Anterior cingulate cortex (tissue), 58 donors: Measurements from ENCODE around the gene GRIPAP1.

Experiments used
- DNase-seq, 58 donors: peaks; one replicate each; lab custom pipeline; 2025; lab: John Stamatoyannopoulos, UW

GRIPAP1 gene, protein sequence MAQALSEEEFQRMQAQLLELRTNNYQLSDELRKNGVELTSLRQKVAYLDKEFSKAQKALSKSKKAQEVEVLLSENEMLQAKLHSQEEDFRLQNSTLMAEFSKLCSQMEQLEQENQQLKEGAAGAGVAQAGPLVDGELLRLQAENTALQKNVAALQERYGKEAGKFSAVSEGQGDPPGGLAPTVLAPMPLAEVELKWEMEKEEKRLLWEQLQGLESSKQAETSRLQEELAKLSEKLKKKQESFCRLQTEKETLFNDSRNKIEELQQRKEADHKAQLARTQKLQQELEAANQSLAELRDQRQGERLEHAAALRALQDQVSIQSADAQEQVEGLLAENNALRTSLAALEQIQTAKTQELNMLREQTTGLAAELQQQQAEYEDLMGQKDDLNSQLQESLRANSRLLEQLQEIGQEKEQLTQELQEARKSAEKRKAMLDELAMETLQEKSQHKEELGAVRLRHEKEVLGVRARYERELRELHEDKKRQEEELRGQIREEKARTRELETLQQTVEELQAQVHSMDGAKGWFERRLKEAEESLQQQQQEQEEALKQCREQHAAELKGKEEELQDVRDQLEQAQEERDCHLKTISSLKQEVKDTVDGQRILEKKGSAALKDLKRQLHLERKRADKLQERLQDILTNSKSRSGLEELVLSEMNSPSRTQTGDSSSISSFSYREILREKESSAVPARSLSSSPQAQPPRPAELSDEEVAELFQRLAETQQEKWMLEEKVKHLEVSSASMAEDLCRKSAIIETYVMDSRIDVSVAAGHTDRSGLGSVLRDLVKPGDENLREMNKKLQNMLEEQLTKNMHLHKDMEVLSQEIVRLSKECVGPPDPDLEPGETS

GRCh38 chrX:49002091-49002935, at the start of gene GRIPAP1:
TSS of gene GRIPAP1 (minus strand) at chrX:49002264. CDS start at chrX:49002229, 35 bp downstream.
- DNase-seq = peak in 57 of 58 donors; percentile 2 to 81 (median 54)

GRCh38 chrX:49043987-49044281, 41.9 kb upstream of the GRIPAP1 start:
- DNase-seq = no peak

GRCh38 chrX:49043220-49043986, 41.3 kb upstream of the GRIPAP1 start, which contains the start of gene TFE3:
TSS of gene TFE3 (minus strand) at chrX:49043357. CDS start at chrX:49043226, 131 bp downstream.
- DNase-seq = peak; percentile 56 to 100 (median 94)

DNA sequence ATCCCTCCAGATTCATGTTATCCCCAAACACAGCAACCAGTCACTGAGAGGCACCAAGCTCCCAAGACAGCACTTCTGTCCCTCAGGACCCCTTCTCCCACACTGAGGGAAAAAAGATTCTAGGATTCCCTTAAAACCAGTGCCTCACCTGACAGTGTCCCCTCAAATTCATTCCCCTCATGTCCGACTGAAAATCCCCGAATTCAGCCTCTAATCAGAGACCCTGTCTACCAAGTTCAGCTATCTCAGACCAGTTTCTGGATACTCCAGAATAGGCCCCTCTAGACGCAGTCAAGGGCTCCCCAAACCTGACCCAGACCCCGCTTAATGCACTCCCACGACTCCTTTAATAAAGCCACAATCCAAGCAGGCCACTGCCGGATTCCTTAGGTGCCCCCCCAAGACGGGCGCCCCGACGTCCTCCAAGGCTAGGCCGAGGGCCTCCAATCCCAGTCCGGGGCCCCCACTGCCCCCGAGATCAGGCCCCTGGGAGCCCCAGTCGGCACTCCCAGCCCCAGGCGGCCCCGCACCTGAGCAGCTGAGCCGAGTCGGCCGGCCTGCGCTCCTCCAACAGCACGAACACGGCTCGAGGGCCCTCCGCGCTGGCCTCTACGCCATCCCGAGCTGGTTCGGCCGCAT, 40.6 kb upstream of the GRIPAP1 start:
- peak in 10 of 58 donors; percentile 1 to 45 (median 29) for DNase-seq

DNA sequence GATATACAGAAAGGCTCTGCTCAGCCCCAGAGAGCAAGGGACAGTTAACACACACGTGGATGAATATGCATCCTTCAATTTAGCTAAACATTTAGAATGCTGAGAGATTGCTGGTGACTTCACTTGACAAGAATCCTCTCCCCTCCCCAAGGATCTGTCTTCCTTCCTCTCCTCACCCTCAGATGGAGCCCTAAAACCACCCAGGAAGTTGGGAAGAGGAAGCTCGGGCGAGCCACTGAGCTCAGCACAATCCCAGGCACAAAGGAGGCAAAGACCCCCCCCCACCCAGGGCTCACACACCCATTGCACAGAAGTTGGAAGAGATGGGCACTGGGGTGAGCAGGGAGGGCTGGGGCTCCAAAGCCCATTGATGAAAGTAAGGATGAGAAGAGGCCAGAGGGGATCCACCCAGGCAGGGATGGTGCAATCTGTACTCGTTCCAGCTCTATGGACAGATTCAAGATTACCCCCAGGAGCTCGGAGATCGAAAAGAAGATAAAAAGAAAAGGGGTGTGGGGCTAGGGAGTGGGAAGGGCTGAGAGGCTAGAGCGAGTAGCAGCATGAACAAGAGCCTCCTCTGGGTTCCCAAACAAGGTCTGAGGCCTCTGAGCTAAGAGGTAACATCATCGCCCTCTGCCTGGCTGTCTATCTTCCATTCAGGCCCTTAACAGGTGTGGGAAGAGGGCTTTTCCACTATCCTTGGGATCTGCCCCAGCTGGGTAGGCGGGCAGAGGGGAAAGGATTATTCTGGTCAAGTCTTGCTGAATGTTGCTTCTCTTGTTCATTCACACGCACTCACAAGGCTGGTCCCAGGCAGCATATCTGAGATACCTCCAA, 39.9 kb upstream of the GRIPAP1 start:
- DNase-seq = peak in 4 of 58 donors; percentile 1 to 20 (median 6)

- DNase-seq = no peak
Observed at GRCh38 chrX:49040376-49040955, 38.4 kb upstream of the GRIPAP1 start.

GRCh38 chrX:49039598-49040375, 37.7 kb upstream of the GRIPAP1 start:
- peak in 47 of 58 donors; percentile 1 to 71 (median 27) for DNase-seq

- no peak for DNase-seq
Observed at GRCh38 chrX:49037883-49038475, 35.9 kb upstream of the GRIPAP1 start.

DNA sequence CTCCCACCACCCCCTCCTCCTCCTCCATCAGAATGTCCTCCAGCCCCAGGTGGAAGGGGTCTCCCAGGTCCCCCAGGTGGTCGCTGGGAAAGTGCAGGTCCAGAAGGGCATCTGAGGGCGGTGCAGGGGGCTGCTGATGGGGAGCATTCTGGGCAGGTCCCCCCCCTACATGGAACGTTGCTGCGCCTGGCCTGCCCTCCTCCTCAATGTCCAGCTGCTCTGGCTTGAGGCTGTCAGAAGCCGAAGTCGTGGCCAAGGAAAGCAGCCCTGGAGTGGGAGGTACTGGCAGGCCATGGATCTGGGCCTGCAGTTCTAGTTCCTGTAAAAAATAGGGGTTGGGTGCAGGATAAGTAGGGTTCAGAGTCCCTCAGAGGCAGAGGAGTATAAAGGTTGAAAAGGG, 28.2 kb upstream of the GRIPAP1 start:
- no peak for DNase-seq

DNA sequence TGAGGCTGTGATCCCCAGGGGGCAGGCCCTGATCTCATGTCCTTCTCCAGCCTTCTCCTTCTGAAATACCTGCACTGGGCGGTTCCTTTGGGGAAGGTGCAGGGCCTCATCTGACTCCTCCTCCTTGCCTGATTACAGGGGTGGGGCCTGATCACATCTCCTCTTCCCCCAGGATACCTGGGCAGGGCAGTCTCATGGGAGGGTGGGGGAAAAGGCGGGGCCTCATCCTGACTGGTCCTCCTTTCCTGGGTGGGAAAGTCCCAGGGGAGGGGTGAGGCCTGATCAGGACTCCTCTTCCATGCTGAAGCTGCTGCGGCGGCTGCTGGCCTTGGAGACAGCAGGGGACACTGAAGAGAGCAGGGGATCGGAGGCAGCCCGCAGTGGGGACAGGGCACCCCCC, 27.8 kb upstream of the GRIPAP1 start:
- DNase-seq = no peak

DNA sequence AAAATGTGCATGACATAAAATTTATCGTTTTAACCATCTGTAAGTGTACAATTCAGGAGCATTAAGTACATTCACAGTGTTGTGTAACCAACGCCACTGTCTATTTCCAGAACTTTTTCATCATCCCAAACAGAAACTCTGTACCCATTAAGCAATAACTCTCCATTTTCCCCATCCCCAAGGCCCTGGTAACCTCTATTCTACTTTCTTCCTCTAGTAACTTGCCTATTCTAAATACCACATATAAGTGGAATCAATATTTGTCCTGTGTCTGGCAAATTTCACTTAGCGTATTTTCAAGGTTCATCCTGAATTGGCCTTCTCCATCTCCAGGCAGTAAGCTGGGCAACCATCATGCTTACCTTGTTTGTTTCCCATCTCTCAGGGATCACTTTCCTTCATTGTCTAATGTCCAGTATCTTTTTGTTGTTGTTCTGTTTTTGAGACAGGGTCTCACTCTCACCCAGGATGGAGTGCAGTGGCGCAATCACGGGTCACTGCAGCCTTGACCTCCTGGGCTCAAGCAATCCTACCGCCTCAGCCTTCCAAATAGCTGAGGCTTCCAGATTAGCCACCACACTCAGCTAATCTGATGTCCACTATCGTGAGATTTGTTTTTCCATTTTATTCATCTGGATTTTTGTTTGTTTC, 17.7 kb upstream of the GRIPAP1 start:
- no peak for DNase-seq

DNA sequence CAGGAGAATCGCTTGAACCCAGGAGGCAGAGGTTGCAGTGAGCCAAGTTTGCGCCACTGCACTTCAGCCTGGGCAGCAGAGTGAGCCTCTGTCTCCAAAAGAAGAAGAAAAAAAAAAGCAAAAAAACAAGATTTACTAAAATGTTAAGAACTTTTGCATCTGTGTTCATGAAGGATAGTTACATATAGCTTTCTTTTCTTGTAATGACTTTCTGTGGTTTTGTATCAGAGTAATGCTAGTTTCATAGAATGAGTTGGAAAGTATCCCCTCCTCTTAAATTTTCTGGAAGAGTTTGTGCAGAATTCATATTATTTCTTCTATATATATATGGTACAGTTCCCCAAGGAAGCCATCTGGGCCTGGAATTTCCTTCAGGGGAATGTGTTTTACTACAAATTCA, 17.0 kb upstream of the GRIPAP1 start:
- DNase-seq = no peak

GRCh38 chrX:49003696-49004095, 1.6 kb upstream of the GRIPAP1 start:
- DNase-seq = no peak

DNA sequence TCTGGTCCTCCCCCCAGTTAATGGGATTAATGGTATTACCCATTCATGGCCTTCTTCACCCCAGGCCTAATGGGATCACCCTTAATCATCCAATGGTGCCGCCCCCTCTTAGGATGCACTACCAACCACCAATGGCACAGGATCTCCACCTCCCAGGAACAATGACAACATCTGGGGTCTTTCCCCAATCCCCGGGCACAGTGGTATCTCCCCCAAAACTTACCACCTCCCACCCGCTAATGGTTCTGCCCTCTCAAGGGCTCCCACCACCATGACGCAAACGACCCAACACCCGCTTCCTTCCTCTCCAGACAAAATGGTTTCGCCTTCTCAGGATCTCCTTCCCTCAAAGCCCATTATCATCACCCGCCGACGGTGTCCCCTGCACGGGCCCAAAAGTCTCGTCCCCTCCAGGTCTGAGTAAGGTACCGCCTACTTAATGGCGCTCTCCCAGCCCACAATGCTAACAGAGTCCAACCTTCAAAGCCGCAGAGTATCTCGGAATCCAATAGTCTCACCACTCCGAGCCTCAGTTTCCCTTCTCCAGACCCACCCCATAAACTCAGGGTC, 458 bp downstream of the GRIPAP1 start:
- peak in 16 of 58 donors; percentile 0 to 43 (median 12) for DNase-seq

DNA sequence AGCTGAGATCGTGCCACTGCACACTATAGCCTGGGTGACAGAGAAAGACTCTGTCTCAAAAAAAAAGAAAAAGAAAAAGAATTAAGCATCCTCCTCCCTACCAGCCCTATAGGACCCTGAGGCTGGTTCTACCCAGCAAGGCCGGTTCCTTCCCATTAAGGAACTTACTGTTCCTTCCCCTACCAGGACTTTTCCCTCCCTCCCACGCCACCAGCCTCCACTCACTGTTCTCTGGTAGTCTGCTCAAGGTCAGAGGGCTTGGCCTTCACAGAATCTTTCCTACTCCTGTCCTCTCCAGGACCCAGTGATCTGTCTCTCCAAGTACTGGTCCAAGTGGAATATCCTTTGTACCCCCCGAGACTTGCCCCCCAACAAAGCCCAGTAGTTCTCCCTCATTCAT, 1.4 kb downstream of the GRIPAP1 start:
- no peak for DNase-seq

DNA sequence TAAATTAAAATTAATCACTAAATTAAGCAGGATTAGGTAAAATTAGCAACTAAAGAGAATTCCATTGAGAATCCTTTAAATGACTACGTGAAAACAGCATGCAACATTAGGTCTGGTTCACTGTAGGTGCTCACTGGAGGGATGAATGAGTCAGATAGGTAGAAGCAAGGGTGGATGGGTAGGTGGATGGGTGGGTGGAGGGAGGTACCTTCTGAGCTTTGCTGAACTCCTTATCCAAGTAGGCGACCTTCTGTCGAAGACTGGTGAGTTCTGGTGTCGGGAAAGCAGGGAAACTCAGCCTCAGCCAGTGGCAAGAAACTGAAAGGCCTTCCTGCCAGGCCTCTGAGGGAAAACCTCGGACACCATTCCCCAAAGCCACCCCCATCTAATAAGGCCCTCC, 3.0 kb downstream of the GRIPAP1 start:
- peak in 1 of 58 donors; percentile 3 for DNase-seq
